Stromal cell of bone marrow (primary cell): ENCODE data around the gene SPCS1.
A peak's percentile ranks its signal among the peaks of the same experiment; 100 is the strongest.
"Not testable (repeated sequence)": the region's sequence is repeated elsewhere in the genome, so short reads cannot be mapped to it uniquely, and the experiment has no call there.

Experiments
- DNase-seq: peaks from one replicate; pipeline ENCODE4 v3.0.0-alpha.2; 2012; ENCODE audit warnings: low read depth

The SPCS1 gene

GRCh38 chr3:52705688-52706686, at the start of gene SPCS1, which contains the start of gene GLT8D1:
SPCS1 (plus strand) TSS chr3:52706106; CDS start chr3:52706247, 141 bp downstream.
GLT8D1 (minus strand) TSS chr3:52705791; CDS start chr3:52700460, 5,331 bp downstream.
- peak; percentile 72 for DNase-seq

GRCh38 chr3:52660046-52660445, 45.9 kb upstream of the SPCS1 start:
- DNase-seq, result no peak

- DNase-seq, result no peak
Measured at GRCh38 chr3:52663098-52663497, 42.8 kb upstream of the SPCS1 start.

- peak; percentile 100 for DNase-seq
Measured at GRCh38 chr3:52670621-52671521, 35.0 kb upstream of the SPCS1 start.

- no peak for DNase-seq
Measured at GRCh38 chr3:52671676-52672075, 34.2 kb upstream of the SPCS1 start.

- DNase-seq, result not testable (repeated sequence)
Measured at GRCh38 chr3:52676201-52676600, 29.7 kb upstream of the SPCS1 start.

- DNase-seq, result no peak
Measured at GRCh38 chr3:52678265-52679198, 27.4 kb upstream of the SPCS1 start.

- DNase-seq, result no peak
Measured at GRCh38 chr3:52679199-52679538, 26.7 kb upstream of the SPCS1 start.

GRCh38 chr3:52679811-52680210, 26.1 kb upstream of the SPCS1 start:
- no peak for DNase-seq

- DNase-seq, result no peak
Measured at GRCh38 chr3:52681596-52681995, 24.3 kb upstream of the SPCS1 start.

- DNase-seq, result peak; percentile 92
Measured at GRCh38 chr3:52682016-52682415, 23.9 kb upstream of the SPCS1 start.

GRCh38 chr3:52683611-52684010, 22.3 kb upstream of the SPCS1 start:
- no peak for DNase-seq

- DNase-seq, result no peak
Measured at GRCh38 chr3:52684184-52684583, 21.7 kb upstream of the SPCS1 start.

GRCh38 chr3:52685285-52685708, 20.6 kb upstream of the SPCS1 start:
- DNase-seq, result no peak

GRCh38 chr3:52685709-52686691, 19.9 kb upstream of the SPCS1 start, which contains the start of the genes GNL3 and PBRM1:
GNL3 (plus strand) TSS chr3:52686032; CDS start chr3:52686093, 61 bp downstream.
PBRM1 (minus strand) TSS chr3:52685913.
- DNase-seq, result peak; percentile 93

- no peak for DNase-seq
Measured at GRCh38 chr3:52688266-52688665, 17.6 kb upstream of the SPCS1 start.

GRCh38 chr3:52689151-52689550, 16.8 kb upstream of the SPCS1 start:
- DNase-seq, result no peak

- DNase-seq, result no peak
Measured at GRCh38 chr3:52690560-52690959, 15.3 kb upstream of the SPCS1 start.

- no peak for DNase-seq
Measured at GRCh38 chr3:52693071-52693470, 12.8 kb upstream of the SPCS1 start.
